ENCODE data around the gene MAML3.

MAML3 gene

DNA sequence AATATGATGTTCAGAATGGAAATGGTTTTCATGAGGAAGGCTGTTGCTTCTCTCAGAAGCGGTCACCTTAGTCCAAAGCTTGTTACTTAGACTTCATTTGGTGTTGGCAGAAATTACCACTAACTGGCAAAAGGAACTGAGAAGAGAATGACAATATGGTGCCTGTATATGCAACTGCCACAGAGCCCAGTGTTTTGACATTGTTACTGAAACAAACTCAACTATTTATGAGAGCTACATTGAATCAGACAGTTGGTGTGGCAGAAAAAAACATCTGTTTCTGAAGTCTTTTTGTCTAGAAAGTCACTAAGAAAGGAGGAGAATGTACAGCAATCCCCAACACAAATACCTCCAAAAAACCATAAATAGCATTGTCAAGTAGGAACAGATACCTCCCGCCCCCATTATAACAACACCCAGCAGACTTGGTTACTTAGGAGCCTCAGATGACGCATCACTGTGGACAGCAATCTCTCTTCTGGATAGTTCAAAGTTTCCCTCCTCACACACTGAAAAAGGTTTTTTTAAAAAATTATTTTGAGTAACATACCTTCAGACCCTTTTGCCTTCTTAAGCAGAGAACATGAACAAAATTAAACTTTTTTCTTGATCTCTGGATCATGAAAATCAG, 92.2 kb downstream of the MAML3 start:
- no peak overlapping the region for H3K9ac ChIP-seq (ENCODE audit: low read length)
- H3K9me3 ChIP-seq (ENCODE audit: insufficient read depth, low read length), result no peaks in the 10 kb centered on the region
- no peak overlapping the region for H3K4me2 ChIP-seq (ENCODE audit: low read length)
- H3K36me3 ChIP-seq (replicated peaks; ENCODE audit: low read depth, low read length), result no peaks in the 10 kb centered on the region
- H3K4me3 ChIP-seq (ENCODE audit: low read length), result no peak overlapping the region
- H3K27me3 ChIP-seq (ENCODE audit: low read depth, low read length), result peaks cover 81% of the 10 kb centered on the region
- H4K20me1 ChIP-seq (ENCODE audit: insufficient read depth, low read length), result no peaks in the 10 kb centered on the region
- no peak overlapping the region for H2AFZ ChIP-seq (ENCODE audit: low read depth, low read length)
- TF ChIP-seq, protein P1, sequence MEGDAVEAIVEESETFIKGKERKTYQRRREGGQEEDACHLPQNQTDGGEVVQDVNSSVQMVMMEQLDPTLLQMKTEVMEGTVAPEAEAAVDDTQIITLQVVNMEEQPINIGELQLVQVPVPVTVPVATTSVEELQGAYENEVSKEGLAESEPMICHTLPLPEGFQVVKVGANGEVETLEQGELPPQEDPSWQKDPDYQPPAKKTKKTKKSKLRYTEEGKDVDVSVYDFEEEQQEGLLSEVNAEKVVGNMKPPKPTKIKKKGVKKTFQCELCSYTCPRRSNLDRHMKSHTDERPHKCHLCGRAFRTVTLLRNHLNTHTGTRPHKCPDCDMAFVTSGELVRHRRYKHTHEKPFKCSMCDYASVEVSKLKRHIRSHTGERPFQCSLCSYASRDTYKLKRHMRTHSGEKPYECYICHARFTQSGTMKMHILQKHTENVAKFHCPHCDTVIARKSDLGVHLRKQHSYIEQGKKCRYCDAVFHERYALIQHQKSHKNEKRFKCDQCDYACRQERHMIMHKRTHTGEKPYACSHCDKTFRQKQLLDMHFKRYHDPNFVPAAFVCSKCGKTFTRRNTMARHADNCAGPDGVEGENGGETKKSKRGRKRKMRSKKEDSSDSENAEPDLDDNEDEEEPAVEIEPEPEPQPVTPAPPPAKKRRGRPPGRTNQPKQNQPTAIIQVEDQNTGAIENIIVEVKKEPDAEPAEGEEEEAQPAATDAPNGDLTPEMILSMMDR (IDR thresholded peaks at IDR 0.05; ENCODE audit: low read depth, low read length), result no peak
- TF ChIP-seq EZH2phosphoT487 (IDR thresholded peaks at IDR 0.05; ENCODE audit: low read depth), result no peak
- no peak overlapping the region for H3K27ac ChIP-seq (ENCODE audit: low read length)
- H3K4me1 ChIP-seq (ENCODE audit: low read length), result peaks cover 5% of the 10 kb centered on the region
- H3K79me2 ChIP-seq (ENCODE audit: low read length), result no peaks in the 10 kb centered on the region

DNA sequence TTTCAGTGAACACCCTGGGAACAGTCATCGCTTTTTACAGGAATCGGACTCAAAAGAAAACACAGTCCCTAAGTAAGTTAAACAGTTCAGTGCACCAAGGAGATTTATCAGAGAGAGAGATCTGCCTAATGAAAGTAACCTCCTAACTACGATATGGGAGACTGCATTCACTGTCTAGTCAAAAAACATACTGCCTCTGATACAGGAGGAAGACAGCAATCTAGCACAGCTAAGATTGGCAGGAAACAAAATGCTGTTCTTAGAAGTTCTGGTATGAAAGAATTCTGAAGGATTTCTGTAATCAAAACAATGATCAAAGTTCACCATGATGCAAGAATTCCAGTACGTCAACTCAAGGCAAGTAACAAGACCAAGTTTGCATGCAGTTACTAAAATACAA, 92.8 kb downstream of the MAML3 start:
- TF ChIP-seq EZH2phosphoT487 (IDR thresholded peaks at IDR 0.05; ENCODE audit: low read depth), result no peak
- TF ChIP-seq, protein P1 (IDR thresholded peaks at IDR 0.05; ENCODE audit: low read depth, low read length), result no peak
- Histone ChIP-seq H3K79me2 (ENCODE audit: low read length) (no peaks in the 10 kb centered on the region), H4K20me1 (ENCODE audit: insufficient read depth, low read length) (no peaks in the 10 kb centered on the region), H3K36me3 (replicated peaks; ENCODE audit: low read depth, low read length) (no peaks in the 10 kb centered on the region), H3K4me3 (ENCODE audit: low read length) (no peak overlapping the region), H2AFZ (ENCODE audit: low read depth, low read length) (no peak overlapping the region), H3K4me2 (ENCODE audit: low read length) (no peak overlapping the region), H3K27me3 (ENCODE audit: low read depth, low read length) (peaks cover 77% of the 10 kb centered on the region), H3K4me1 (ENCODE audit: low read length) (peaks cover 5% of the 10 kb centered on the region), H3K9ac (ENCODE audit: low read length) (no peak overlapping the region), H3K9me3 (ENCODE audit: insufficient read depth, low read length) (no peaks in the 10 kb centered on the region), H3K27ac (ENCODE audit: low read length) (no peak overlapping the region)

DNA sequence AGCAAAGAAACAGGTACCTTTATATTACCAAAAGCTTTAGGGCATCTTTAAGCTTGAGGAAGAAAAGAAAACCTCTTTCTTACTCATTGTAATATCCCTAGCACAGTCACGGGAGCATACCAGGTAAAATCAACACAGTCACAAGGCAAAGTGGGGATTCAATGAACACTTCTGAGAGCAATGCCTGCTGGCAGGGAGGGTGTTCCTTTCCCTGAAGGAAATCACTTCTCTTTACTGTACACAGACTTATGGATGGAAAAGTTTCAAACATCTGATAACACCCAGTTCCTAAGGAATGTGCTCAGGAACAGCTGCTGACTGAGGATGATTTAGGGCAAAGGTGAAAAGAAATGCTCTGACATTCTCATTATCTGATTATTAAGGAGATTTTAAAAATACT, 94.8 kb downstream of the MAML3 start:
- peaks cover 76% of the 10 kb centered on the region for H3K27me3 ChIP-seq (ENCODE audit: low read depth, low read length)
- TF ChIP-seq, protein P1 (IDR thresholded peaks at IDR 0.05; ENCODE audit: low read depth, low read length), result no peak
- no peak for TF ChIP-seq EZH2phosphoT487 (IDR thresholded peaks at IDR 0.05; ENCODE audit: low read depth)
- peaks cover 8% of the 10 kb centered on the region for H3K4me1 ChIP-seq (ENCODE audit: low read length)
- H3K27ac ChIP-seq (ENCODE audit: low read length), result no peak overlapping the region
- no peaks in the 10 kb centered on the region for H3K36me3 ChIP-seq (replicated peaks; ENCODE audit: low read depth, low read length)
- H3K4me3 ChIP-seq (ENCODE audit: low read length), result no peak overlapping the region
- no peak overlapping the region for H2AFZ ChIP-seq (ENCODE audit: low read depth, low read length)
- H3K79me2 ChIP-seq (ENCODE audit: low read length), result no peaks in the 10 kb centered on the region
- H3K4me2 ChIP-seq (ENCODE audit: low read length), result no peak overlapping the region
- H3K9ac ChIP-seq (ENCODE audit: low read length), result no peak overlapping the region
- H4K20me1 ChIP-seq (ENCODE audit: insufficient read depth, low read length), result no peaks in the 10 kb centered on the region
- H3K9me3 ChIP-seq (ENCODE audit: insufficient read depth, low read length), result no peaks in the 10 kb centered on the region

DNA sequence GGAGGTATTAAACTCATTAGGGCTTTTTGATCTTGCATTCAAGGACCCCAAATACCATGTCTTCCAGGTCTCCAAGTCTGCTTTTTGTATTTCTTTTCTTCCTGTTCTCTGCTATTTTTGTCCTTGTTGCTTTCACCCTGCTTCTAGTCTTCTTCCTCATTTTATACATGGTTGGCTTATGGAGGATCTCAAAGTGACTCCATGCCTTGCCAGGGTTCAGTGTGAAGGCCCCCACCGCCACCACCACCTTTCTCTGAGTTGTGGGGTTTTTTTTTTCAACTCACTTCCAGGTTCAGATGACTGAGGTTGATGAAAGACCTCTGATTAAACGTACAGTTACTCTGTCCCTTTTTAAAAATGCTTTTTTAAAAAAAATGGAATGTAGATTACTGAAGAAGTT, 96.3 kb downstream of the MAML3 start:
- no peaks in the 10 kb centered on the region for H4K20me1 ChIP-seq (ENCODE audit: insufficient read depth, low read length)
- no peak overlapping the region for H3K4me3 ChIP-seq (ENCODE audit: low read length)
- no peaks in the 10 kb centered on the region for H3K36me3 ChIP-seq (replicated peaks; ENCODE audit: low read depth, low read length)
- H2AFZ ChIP-seq (ENCODE audit: low read depth, low read length), result no peak overlapping the region
- H3K4me2 ChIP-seq (ENCODE audit: low read length), result no peak overlapping the region
- peaks cover 16% of the 10 kb centered on the region for H3K4me1 ChIP-seq (ENCODE audit: low read length)
- peaks cover 69% of the 10 kb centered on the region for H3K27me3 ChIP-seq (ENCODE audit: low read depth, low read length)
- TF ChIP-seq, protein P1 (IDR thresholded peaks at IDR 0.05; ENCODE audit: low read depth, low read length), result no peak
- no peak for TF ChIP-seq EZH2phosphoT487 (IDR thresholded peaks at IDR 0.05; ENCODE audit: low read depth)
- no peaks in the 10 kb centered on the region for H3K79me2 ChIP-seq (ENCODE audit: low read length)
- H3K9me3 ChIP-seq (ENCODE audit: insufficient read depth, low read length), result no peaks in the 10 kb centered on the region
- no peak overlapping the region for H3K9ac ChIP-seq (ENCODE audit: low read length)
- H3K27ac ChIP-seq (ENCODE audit: low read length), result no peak overlapping the region
